SK-N-SH (cell line): ENCODE results near the gene STRIT1. TPM values are rescaled to one million over a fixed set of nuclear protein-coding genes. Genes with fewer than 3 reads are reported as not detected.

ENCODE experiments used
- CTCF ChIA-PET: fragments of 300-600, 350-600 bp; formaldehyde crosslinking; extraction: SDS; loops from one replicate; lab custom pipeline; 2021; lab: Yijun Ruan, JAX
- POLR2A ChIA-PET: fragments of 350-600 bp; sonication (Branson Sonifier 250); formaldehyde crosslinking; extraction: SDS; loops from one replicate; lab custom pipeline; 2020; ENCODE audit warnings: antibody characterized with exemption, inconsistent platforms; lab: Yijun Ruan, JAX
- DNase-seq: peaks from one replicate; pipeline ENCODE4 v3.0.0; 2012
- H2AFZ ChIP-seq: fragments of 200-600 bp; sonication (generic); 2 replicates; pipeline ENCODE4 v1.8.1; 2016; ENCODE audit warnings: antibody characterized with exemption, mild to moderate bottlenecking, low read depth
- H3F3A ChIP-seq: fragments of 200-600 bp; sonication (generic); replicated peaks from 2 replicates; pipeline ENCODE3; 2016; ENCODE audit warnings: antibody characterized with exemption, mild to moderate bottlenecking; ENCODE audit not compliant: insufficient read depth
- H3K27ac ChIP-seq, 2 experiments: fragments of 200-500 bp in 1 of 2; fragments of 200-600 bp in 1 of 2; sonication (Bioruptor generic) in 1 of 2; sonication (generic), shearing (Covaris generic) in 1 of 2; 2 replicates each; pipeline versions ENCODE4 v1.5.1 to v1.6.1; 2014 to 2016; ENCODE audit warnings: low read depth in 2 of 2, inconsistent platforms in 1 of 2, low read length in 1 of 2, mild to moderate bottlenecking in 1 of 2, mixed read lengths in 1 of 2
- H3K27me3 ChIP-seq: fragments of 200-600 bp; sonication (generic), shearing (Covaris generic); 2 replicates; pipeline ENCODE4 v1.6.1; 2016; ENCODE audit warnings: mixed run types; ENCODE audit not compliant: insufficient read depth
- H3K36me3 ChIP-seq, 2 experiments: fragments of 200-500 bp in 1 of 2; fragments of 200-600 bp in 1 of 2; sonication (Bioruptor generic) in 1 of 2; sonication (generic) in 1 of 2; replicated peaks in 1 of 2; 2 replicates each; pipeline versions ENCODE3 to v1.5.1; 2014 to 2016; ENCODE audit warnings: low read length in 1 of 2, mild to moderate bottlenecking in 1 of 2; ENCODE audit not compliant: insufficient read depth in 2 of 2, control insufficient read depth in 1 of 2
- H3K4me1 ChIP-seq, 2 experiments: fragments of 200-500 bp in 1 of 2; fragments of 200-600 bp in 1 of 2; sonication (Bioruptor generic) in 1 of 2; sonication (generic), shearing (Covaris generic) in 1 of 2; 2 replicates each; pipeline versions ENCODE4 v1.5.1 to v1.6.1; 2014 to 2016; ENCODE audit warnings: low read depth in 1 of 2, low read length in 1 of 2, mixed run types in 1 of 2; ENCODE audit not compliant: insufficient read depth in 2 of 2, control insufficient read depth in 1 of 2
- H3K4me2 ChIP-seq: fragments of 200-600 bp; sonication (generic), shearing (Covaris generic); 2 replicates; pipeline ENCODE4 v1.6.1; 2017; ENCODE audit warnings: mixed run types
- H3K4me3 ChIP-seq, 2 experiments: fragments of 200-500 bp in 1 of 2; fragments of 200-600 bp in 1 of 2; sonication (Bioruptor generic) in 1 of 2; sonication (generic), shearing (Covaris generic) in 1 of 2; 2 replicates each; pipeline versions ENCODE4 v1.5.1 to v1.8.1; 2014 to 2016; ENCODE audit warnings: low read depth in 2 of 2, inconsistent platforms in 1 of 2, low read length in 1 of 2, mild to moderate bottlenecking in 1 of 2, mixed read lengths in 1 of 2, moderate library complexity in 1 of 2
- H3K79me2 ChIP-seq: fragments of 200-600 bp; sonication (generic); 2 replicates; pipeline ENCODE4 v1.8.1; 2017; ENCODE audit warnings: mild to moderate bottlenecking; ENCODE audit not compliant: insufficient read depth
- H3K9ac ChIP-seq: fragments of 200-600 bp; sonication (generic); 2 replicates; pipeline ENCODE4 v1.6.1; 2017; ENCODE audit warnings: mixed run types
- H3K9me2 ChIP-seq: fragments of 200-600 bp; sonication (generic); 2 replicates; pipeline ENCODE4 v1.6.1; 2017; ENCODE audit warnings: mixed run types
- H3K9me3 ChIP-seq: fragments of 200-600 bp; sonication (generic); 2 replicates; pipeline ENCODE4 v1.6.1; 2017; ENCODE audit warnings: mixed run types, mild to moderate bottlenecking, moderate library complexity
- H4K20me1 ChIP-seq: fragments of 200-600 bp; sonication (generic); 2 replicates; pipeline ENCODE4 v1.6.1; 2017; ENCODE audit warnings: mild to moderate bottlenecking, mixed run types; ENCODE audit not compliant: insufficient read depth
- ELF1 ChIP-seq: IDR thresholded peaks from 2 replicates; pipeline ENCODE4 v1.4.0; 2012
- EZH2phosphoT487 ChIP-seq: fragments of 200-600 bp; sonication (generic); IDR thresholded peaks from 2 replicates; pipeline ENCODE4 v1.6.1; 2017; ENCODE audit warnings: low read depth, mixed run types, mild to moderate bottlenecking, antibody characterized with exemption, moderate library complexity, borderline replicate concordance
- FOSL2 ChIP-seq: IDR thresholded peaks from 2 replicates; pipeline ENCODE4 v1.4.0; 2012; ENCODE audit warnings: low read depth, mild to moderate bottlenecking, moderate library complexity, borderline replicate concordance
- FOXM1 ChIP-seq: IDR thresholded peaks from 2 replicates; pipeline ENCODE4 v1.4.0; 2012; ENCODE audit warnings: low read depth, mild to moderate bottlenecking
- GABPA ChIP-seq: IDR thresholded peaks from 2 replicates; pipeline ENCODE4 v1.4.0; 2012; ENCODE audit warnings: low read depth, mild to moderate bottlenecking
- JUND ChIP-seq: IDR thresholded peaks from 2 replicates; pipeline ENCODE4 v1.4.0; 2012
- POLR2AphosphoS5 ChIP-seq: IDR thresholded peaks from 2 replicates; pipeline ENCODE4 v1.6.1; 2012; ENCODE audit warnings: low read depth, low read length
- RXRA ChIP-seq: IDR thresholded peaks from 2 replicates; pipeline ENCODE4 v1.4.0; 2012; ENCODE audit warnings: low read depth, mild to moderate bottlenecking, borderline replicate concordance
- SIN3A ChIP-seq: IDR thresholded peaks from 2 replicates; pipeline ENCODE4 v1.6.1; 2012; ENCODE audit warnings: low read depth, mild to moderate bottlenecking, low read length, moderate library complexity, borderline replicate concordance
- SMC3 ChIP-seq: IDR thresholded peaks from 2 replicates; pipeline ENCODE4 v1.6.1; 2012; ENCODE audit warnings: low read depth, low read length, improper control_type of control experiment
- TCF12 ChIP-seq: IDR thresholded peaks from 2 replicates; pipeline ENCODE4 v1.4.0; 2012
- whole genome bisulfite sequencing: methylation state at CpG from one replicate; pipeline ENCODE4 v1.1.6; 2017; ENCODE audit warnings: low lambda C conversion rate; 5-methylcytosine and 5-hydroxymethylcytosine counted together
- polyA plus RNA-seq, 3 experiments: library from polyadenylated mRNA; depleted of rRNA; stranded (reverse); fragments of >200 nt; gene quantifications; 2 replicates each; pipeline ENCODE4 v1.2.3, GENCODE V29; 2012
- TF ChIP-seq, protein P1 (sequence below): fragments of 200-600 bp; sonication (generic); IDR thresholded peaks from 2 replicates; pipeline ENCODE4 v1.6.1; 2017; ENCODE audit warnings: antibody characterized with exemption, mild to moderate bottlenecking, moderate library complexity
- TF ChIP-seq, protein P2 (sequence below): fragments of 150-350 bp; IDR thresholded peaks from 2 replicates; pipeline ENCODE4 v1.6.1; 2016; ENCODE audit warnings: mild to moderate bottlenecking, low read depth, low read length
- TF ChIP-seq, protein P3 (sequence below): IDR thresholded peaks from 2 replicates; pipeline ENCODE4 v1.4.0; 2012; ENCODE audit warnings: low read depth, borderline replicate concordance

Gene STRIT1
- polyA plus RNA-seq, 1 of the 3 experiments (the other 2 are of a cell fraction): not detected

DNA sequence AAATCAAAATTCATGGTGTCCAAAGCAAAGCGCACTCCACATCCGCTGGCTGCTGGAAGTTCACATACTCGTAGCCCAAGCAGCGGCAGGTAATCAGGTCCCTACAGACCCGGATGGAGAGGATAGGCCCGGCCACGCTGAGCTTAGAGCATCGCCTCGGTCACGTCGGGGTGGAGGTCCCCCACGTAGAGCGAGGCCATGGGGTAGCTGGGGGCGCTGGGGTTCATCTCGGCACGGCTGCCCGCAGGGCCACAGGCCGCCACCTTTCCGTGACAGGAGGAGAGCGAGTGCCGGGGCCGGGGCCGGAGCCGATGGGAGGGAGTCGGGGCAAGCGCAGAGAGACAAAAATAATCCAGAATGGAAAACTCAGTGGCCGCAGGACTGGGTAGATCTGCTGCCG is 16.1 kb upstream of the STRIT1 start (continued):
- TF ChIP-seq EZH2phosphoT487 (no peak), GABPA (no peak), POLR2AphosphoS5 (no peak), JUND (no peak), FOSL2 (no peak), SIN3A (no peak), FOXM1 (no peak)
- TF ChIP-seq, protein P1, sequence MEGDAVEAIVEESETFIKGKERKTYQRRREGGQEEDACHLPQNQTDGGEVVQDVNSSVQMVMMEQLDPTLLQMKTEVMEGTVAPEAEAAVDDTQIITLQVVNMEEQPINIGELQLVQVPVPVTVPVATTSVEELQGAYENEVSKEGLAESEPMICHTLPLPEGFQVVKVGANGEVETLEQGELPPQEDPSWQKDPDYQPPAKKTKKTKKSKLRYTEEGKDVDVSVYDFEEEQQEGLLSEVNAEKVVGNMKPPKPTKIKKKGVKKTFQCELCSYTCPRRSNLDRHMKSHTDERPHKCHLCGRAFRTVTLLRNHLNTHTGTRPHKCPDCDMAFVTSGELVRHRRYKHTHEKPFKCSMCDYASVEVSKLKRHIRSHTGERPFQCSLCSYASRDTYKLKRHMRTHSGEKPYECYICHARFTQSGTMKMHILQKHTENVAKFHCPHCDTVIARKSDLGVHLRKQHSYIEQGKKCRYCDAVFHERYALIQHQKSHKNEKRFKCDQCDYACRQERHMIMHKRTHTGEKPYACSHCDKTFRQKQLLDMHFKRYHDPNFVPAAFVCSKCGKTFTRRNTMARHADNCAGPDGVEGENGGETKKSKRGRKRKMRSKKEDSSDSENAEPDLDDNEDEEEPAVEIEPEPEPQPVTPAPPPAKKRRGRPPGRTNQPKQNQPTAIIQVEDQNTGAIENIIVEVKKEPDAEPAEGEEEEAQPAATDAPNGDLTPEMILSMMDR: no peak
- TF ChIP-seq, protein P2, sequence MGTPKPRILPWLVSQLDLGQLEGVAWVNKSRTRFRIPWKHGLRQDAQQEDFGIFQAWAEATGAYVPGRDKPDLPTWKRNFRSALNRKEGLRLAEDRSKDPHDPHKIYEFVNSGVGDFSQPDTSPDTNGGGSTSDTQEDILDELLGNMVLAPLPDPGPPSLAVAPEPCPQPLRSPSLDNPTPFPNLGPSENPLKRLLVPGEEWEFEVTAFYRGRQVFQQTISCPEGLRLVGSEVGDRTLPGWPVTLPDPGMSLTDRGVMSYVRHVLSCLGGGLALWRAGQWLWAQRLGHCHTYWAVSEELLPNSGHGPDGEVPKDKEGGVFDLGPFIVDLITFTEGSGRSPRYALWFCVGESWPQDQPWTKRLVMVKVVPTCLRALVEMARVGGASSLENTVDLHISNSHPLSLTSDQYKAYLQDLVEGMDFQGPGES: no peak

DNA sequence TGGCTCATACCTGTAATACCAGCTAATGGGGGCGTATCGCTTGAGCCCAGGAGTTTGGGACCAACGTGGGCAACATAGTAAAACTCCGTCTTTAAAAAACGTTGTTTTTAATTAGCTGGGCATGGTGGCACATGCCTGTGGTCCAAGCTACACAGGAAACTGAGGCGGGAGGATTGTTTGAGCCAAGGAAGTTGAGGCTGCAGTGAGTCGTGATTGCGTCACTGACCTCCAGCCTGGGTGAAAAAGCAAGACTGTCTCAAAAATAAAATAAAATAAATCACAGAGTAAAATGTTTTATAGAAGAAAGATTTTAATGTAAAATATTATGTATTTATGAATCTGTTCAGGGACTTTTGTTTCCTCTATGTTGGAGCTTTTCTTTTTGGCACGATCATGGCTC is 15.3 kb upstream of the STRIT1 start:
- Histone ChIP-seq H4K20me1 (no peaks in the 10 kb centered on the region), H3K9me3 (no peaks in the 10 kb centered on the region), H2AFZ (peak overlapping the region; percentile 78; the same call in 1 of the 2 replicates), H3K27me3 (no peaks in the 10 kb centered on the region), H3K79me2 (no peaks in the 10 kb centered on the region), H3K27ac (no peak overlapping the region), H3K9ac (no peak overlapping the region), H3K36me3 (no peaks in the 10 kb centered on the region), H3K9me2 (no peaks in the 10 kb centered on the region; the same call in 1 of the 2 replicates), H3F3A (no peaks in the 10 kb centered on the region), H3K4me2 (peak overlapping the region; percentile 37; the same call in 1 of the 2 replicates), H3K4me1 (no peaks in the 10 kb centered on the region; a peak in 1 of 4 replicates), H3K4me3 (no peak overlapping the region)
- ChIA-PET CTCF (interaction anchor here (4.1 kb wide), 1 partner anchor 14 kb away, joined by 22 read pairs; no protein-coding TSS in a partner anchor), POLR2A (no interaction called here)
- TF ChIP-seq FOSL2: peak; percentile 63; the same call in 1 of the 2 replicates
- TF ChIP-seq JUND: peak; percentile 48
- no peak for TF ChIP-seq ELF1
- no peak for TF ChIP-seq SMC3
- TF ChIP-seq TCF12: peak; percentile 34; the same call in 1 of the 2 replicates
- no peak for DNase-seq
- 55% methylated on average over 9 of the region's 9 CpGs for WGBS

DNA sequence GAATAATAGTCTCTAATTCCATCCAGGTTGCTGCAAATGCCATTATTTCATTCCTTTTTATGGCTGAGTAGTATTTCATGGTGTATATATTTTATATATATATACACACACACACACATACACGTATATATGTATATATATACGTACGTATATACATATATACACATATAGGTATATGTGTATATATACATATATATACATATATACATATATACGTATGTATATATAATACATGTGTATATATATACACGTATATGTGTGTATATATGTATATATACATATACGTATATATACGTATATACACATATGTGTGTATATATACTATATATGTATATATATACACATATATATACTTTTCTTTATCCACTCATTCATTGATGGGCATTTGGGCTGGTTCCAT is 13.7 kb upstream of the STRIT1 start:
- Histone ChIP-seq H3K9me2 (no peaks in the 10 kb centered on the region), H3F3A (no peaks in the 10 kb centered on the region), H3K4me1 (no peaks in the 10 kb centered on the region; a peak in 1 of 4 replicates), H2AFZ (no peak overlapping the region), H3K27me3 (no peaks in the 10 kb centered on the region), H3K4me2 (no peak overlapping the region), H3K36me3 (no peaks in the 10 kb centered on the region), H4K20me1 (no peaks in the 10 kb centered on the region), H3K9ac (no peak overlapping the region), H3K79me2 (no peaks in the 10 kb centered on the region), H3K9me3 (no peaks in the 10 kb centered on the region), H3K27ac (no peak overlapping the region), H3K4me3 (no peak overlapping the region)
- WGBS: 83% methylated on average over 7 of the region's 7 CpGs
- DNase-seq: no peak
- TF ChIP-seq, protein P3, sequence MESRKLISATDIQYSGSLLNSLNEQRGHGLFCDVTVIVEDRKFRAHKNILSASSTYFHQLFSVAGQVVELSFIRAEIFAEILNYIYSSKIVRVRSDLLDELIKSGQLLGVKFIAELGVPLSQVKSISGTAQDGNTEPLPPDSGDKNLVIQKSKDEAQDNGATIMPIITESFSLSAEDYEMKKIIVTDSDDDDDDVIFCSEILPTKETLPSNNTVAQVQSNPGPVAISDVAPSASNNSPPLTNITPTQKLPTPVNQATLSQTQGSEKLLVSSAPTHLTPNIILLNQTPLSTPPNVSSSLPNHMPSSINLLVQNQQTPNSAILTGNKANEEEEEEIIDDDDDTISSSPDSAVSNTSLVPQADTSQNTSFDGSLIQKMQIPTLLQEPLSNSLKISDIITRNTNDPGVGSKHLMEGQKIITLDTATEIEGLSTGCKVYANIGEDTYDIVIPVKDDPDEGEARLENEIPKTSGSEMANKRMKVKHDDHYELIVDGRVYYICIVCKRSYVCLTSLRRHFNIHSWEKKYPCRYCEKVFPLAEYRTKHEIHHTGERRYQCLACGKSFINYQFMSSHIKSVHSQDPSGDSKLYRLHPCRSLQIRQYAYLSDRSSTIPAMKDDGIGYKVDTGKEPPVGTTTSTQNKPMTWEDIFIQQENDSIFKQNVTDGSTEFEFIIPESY: no peak
- no peak for TF ChIP-seq RXRA
- ChIA-PET CTCF (interaction anchor here (0.6 to 0.7 kb wide), 2 partner anchors 13 to 1855 kb away, joined by 3 read pairs; partner anchors contain the start of gene STRIT1), POLR2A (no interaction called here)
